NCI-H748 (cell line): ENCODE data around the gene LRP1.

ENCODE experiments used
- DNase-seq: peaks from one replicate; lab custom pipeline; 2025; ENCODE audit not compliant: unreplicated experiment; lab: John Stamatoyannopoulos, UW

Gene LRP1

DNA sequence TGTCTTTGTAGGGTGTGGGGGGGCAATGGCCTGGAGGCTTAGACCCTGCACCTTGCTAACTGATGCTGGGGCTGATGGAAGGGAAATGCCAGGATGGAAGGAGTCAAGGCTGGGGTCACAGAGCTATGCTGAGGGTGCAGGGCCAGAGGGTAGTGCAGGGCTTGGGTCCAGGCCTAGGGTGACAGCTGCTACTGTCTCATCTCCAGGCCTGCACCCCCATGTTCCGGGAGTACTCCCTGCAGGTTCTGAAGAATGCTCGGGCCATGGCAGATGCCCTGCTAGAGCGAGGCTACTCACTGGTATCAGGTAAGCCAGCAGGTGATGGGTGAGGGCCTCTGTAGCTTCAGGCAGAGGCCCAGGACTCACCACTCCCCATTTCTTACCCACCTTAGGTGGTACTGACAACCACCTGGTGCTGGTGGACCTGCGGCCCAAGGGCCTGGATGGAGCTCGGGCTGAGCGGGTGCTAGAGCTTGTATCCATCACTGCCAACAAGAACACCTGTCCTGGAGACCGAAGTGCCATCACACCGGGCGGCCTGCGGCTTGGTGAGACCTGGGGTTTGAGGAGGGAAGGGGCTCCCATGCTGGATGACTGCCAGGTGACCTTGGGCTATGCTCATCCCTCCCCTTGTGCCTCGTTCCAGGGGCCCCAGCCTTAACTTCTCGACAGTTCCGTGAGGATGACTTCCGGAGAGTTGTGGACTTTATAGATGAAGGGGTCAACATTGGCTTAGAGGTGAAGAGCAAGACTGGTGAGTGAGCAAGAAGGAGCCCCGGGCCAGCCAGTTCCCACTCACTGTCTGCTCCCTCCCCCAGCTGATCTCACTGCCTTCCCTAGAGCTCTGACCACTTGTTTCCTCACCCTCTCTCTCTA lies 105.3 kb downstream of the LRP1 start:
- DNase-seq = no peak

DNA sequence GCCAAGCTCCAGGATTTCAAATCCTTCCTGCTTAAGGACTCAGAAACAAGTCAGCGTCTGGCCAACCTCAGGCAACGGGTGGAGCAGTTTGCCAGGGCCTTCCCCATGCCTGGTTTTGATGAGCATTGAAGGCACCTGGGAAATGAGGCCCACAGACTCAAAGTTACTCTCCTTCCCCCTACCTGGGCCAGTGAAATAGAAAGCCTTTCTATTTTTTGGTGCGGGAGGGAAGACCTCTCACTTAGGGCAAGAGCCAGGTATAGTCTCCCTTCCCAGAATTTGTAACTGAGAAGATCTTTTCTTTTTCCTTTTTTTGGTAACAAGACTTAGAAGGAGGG lies 105.9 kb downstream of the LRP1 start:
- DNase-seq = no peak

DNA sequence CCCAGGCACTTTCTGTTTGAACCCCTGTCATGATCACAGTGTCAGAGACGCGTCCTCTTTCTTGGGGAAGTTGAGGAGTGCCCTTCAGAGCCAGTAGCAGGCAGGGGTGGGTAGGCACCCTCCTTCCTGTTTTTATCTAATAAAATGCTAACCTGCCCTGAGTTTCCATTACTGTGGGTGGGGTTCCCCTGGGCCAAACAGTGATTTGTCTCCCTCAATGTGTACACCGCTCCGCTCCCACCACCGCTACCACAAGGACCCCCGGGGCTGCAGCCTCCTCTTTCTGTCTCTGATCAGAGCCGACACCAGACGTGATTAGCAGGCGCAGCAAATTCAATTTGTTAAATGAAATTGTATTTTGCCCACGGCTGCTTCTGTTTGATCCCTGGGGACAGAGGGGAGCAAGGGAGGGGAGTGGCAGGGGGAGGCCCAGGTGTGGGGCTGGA lies 106.3 kb downstream of the LRP1 start:
- DNase-seq = no peak

DNA sequence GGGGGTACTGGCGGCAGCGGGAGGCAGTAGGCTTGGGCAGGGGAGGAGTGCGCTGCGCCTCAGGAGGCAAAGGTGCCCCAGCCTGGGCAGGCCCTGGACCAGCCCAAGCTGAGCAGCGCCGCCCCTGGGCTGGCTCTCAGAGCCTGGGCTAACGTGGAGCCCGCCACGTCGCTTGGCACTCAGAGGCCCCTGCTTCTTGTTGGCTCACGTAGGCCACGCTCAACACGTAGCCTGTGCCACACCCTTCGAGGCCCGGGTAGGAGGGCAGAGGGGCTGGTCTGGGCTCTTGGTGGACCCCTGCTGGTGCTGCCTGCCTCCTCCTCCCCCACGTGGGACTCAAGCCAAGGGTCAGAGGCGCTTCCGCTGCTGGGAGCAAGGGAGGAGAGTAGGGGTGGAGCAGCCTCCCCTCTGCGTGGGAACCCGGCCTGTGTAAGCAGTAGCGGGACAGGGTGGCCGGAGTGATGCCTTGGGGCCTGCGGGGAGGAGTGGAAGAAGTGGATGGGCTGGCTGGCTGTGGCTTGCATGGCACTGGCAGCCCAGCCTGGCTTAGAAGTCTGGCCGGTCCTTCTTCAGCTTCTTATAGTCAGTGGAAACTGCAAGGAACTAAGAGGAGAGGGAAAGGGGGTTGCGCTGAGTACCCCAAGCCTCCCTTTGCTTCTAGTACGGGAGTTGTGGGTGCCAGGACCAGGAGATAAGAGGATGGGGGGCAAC lies 106.9 kb downstream of the LRP1 start:
- DNase-seq = peak; percentile 94

DNA sequence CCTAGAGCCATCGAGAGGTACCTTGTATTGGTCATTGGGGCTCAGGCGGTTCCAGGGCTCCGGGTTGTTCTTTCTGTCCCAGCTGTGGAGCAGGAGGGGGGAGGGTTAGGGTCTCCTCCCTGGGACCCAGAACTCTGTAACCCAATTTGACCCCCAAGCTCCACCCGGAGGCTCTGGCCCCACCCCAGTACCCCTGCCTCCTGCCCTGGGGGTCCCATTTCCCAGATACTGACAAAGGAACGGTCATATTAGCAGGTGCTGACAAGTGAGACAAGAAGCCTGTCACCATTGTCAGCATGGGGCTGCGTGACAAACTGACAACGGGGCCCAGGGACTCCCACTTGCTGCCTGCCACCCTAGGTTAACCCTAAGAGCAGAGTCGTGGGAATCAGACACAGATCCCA lies 107.4 kb downstream of the LRP1 start:
- no peak for DNase-seq

DNA sequence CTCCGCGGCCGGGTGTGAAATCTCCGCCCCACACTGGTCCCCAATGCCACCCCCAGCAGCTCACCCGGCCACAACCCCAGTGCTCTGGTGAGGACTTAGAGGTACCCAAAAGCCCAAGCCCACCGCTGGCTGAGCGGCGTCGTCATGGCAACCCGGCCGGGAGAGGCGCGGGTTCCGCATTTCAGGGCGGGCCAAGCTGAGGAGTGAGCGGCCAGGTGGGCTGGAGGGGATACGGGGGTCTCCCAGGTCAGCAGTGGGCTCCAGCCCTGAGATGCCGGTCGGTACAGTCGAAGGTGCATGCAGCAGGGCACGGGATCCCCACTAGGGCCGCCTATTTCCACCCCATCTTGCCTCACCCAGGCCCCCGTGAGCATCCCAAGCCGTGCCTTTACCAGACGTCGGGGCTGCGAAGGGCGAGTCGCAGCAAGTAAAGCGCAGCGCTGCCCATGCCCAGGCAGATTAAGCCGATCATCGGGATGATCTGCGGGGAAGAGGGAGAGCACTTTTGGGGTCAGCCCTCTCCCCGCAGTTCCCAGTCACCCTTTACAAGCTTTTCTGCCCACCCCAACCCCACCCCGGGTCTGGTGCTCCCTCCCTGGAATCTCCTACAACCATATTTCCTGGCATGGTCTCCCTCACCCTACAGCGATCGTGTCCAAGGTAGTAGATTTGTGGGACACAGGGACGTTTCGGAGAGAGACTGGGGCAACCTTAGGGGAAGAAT lies 108.1 kb downstream of the LRP1 start:
- DNase-seq = peak; percentile 13

DNA sequence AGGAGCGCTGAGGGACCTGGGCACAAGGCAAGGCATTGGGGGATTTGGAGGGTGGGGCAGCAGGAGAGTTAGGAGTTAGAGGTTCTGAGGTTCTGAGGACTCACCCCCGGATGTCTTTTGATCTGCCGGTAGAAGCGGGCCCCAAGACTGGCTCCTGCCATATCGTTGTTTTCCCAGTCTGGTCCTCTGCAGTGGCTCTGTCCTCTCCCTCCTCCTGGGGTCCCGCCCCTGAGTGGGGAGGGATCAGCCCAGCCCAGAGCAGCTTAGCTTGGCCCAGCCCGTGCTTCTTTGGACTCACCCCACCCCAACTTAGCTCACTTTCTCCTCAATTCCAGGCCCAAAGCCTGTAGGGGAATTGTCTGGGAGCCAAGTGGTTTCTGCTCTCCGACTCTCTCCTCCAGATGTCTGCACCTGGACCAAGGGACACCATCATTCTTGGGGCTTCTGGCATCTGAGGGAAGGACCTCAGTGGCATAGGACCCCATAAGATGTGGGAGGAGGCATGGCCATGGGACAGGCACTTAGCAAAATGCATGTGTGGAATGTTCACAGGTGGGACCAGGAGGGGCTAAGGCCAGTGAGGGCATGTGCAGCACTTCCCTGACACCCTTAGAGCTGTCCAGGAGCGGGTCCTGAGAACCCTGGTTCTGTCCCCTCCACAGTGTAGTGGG lies 108.8 kb downstream of the LRP1 start:
- no peak for DNase-seq

DNA sequence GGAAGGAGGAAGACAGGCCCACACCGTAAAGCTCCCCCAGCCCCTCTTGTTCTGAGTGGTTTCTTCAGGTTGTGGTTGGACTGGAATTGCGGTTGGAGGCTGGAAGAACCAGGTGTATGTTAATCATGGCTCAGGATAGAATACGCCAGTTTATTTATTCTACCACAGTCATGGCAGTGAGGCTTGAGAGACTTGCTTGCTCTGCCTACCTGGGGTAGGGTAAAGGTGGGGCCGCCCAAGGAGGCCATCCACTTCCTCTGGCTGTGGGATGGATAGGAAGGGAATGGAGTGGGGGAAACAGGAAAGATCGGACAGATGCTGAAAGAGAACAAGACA lies 109.3 kb downstream of the LRP1 start:
- DNase-seq = peak; percentile 68

DNA sequence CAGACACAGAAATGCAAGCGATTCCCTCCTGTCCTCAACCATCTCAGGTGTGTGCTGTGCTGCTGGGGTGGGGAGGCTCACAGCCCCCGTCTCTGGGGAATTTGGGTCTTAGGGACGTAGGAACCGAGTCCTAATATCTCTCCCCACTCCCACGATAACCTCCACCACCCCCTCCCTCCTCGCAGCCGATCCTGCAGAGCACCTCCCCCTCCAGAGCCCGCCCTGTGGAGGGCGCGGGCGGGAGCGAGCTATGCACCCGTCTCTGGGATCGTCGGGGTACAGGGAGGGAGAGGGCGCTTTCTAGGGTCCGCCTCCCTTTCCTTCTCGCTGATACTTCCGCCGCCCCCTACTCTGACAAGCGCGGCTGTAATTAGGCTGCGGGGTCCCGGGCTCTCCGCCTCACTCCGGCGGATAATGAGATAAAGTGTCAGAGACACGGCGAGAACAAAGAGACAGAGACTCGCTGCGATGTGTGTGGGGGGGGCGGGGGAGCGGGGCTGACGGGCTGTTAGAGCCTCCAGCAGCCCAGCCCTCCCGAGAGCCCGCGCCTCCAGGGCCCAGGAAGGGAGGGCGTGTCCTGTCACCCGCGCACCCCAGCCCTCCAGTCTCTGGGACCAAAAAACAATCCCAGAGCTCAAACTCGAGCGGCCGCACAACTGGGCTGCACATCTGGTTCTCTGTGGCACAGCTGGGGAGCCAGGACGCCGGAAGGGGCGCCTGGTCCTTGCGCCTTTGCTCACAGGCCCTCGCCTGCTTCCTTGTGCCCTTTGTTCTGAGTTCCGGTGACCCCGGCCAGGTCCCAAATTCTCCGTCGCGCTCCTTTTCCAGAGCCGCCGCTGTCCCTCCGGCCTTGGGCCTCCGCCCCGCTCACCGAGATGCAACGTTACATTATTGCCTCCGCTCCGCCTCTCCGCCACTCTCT lies 109.9 kb downstream of the LRP1 start:
- DNase-seq = peak; percentile 74

DNA sequence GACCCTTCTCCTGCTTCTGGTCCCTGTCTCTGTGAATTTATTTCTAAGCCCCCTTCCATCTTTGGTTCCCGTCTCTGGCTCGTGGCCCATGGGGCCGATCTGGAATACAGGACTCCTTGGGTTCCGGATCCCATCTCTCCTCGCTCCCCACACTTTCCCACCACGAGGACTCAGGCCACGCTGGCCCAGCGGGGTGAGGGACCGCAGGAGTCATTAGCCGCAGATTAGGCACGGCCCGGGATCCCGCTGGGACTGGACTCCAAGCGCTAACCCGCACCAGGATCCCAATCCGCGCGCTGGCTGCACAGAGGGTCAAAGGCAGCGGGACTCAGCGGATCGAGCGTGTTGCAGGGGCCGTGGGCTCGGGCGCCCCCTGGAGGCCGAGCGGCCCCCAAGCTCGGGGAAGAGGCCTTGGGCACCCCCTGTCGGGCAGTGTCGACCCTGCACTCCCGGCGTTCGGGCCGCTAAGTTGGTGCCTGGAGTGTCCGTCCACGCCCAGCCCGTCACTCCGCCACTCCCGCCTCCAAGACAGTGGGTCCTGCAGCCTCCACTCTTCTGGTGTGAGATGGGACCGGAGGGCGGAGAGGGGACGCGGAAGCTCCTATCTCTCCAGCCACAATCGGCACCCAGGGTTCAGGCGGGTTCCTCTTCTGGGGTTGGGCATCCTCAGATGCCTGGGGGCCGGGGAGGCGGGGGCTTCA lies 110.7 kb downstream of the LRP1 start:
- DNase-seq = peak; percentile 89

DNA sequence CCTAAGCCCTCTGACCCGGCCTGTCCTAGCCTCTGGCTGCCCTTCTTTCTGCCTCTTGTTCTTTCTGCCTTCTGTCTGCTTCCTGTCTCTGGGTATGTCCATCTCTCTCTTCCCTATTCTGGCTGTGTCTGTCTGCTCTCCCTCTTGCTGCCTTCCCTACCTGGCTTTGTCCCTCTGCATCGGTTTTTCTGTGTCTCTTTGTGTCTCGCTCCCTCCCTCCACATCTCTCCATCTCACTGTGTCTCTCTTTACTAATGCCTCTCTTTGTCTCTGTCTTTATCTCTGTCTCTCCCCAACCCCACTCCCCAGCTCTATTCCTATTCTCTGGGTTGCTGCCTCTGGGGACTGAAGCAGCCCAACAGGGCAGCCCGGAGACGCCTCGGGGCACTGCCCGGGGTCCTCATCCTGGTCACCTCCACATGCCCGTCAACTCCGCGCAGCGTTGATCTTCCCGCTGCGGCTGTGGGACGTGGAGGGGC lies 111.3 kb downstream of the LRP1 start:
- DNase-seq = peak; percentile 71

DNA sequence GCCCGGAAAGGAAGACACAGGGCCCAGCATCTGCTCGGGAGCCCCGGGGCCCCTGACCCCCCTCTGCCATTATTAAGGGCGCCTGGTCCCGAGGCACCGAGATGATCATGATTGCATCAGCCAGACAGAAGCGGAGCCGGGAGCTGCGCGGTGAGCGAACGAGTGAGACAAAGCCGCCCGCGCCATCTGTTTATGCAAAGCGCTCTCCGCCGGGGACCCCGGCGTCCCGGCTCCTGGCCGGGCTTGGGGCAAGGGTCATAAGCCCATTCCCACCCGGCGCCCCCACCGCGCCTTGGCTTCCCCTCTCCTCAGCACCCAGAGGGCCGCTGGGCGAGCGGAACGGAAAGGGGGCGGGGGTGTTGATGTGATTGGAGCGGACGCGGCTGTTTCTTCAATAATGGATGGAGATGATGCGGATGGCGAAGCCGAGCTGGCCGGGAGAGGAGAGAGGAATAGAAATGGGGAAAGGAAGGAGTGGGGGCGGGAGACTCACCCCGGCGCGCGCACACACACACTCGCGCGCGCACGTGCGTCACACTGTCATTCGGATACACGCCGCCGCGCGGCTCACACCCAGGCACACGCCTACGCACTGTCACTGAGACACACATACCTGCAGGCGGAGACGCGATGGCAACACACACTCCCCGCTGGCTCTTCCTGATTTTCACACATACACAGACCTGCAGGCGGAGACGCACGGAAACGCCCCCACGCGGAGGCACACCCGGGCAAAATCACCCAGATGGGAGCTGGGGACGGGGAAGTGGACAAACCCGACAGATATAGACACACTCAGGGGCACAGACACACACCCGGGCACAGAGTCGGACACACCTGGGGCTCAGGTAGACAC lies 112.0 kb downstream of the LRP1 start:
- peak; percentile 89 for DNase-seq

DNA sequence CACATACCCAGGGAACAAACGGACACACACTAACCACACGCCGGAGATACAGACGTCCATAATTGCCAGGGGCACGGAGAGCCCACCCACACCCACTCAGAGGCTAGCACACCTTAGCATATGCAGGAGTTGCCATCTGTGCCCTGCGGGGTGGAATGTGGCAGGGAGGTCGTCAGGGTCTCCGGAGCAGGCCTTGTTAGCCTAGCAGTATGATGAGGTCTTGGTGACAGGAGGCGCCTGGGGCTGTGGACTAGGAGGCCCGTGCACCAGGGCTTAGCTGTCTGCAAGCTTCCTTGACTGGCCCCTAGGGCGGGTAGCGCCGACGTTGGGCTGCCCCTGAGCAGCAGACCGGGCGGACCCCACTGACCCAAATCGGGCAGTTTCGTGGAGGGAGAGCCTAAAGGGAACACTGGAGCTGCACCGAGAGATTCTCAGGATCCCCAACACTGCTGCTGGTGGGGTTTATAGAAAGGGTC lies 112.7 kb downstream of the LRP1 start:
- peak; percentile 64 for DNase-seq

DNA sequence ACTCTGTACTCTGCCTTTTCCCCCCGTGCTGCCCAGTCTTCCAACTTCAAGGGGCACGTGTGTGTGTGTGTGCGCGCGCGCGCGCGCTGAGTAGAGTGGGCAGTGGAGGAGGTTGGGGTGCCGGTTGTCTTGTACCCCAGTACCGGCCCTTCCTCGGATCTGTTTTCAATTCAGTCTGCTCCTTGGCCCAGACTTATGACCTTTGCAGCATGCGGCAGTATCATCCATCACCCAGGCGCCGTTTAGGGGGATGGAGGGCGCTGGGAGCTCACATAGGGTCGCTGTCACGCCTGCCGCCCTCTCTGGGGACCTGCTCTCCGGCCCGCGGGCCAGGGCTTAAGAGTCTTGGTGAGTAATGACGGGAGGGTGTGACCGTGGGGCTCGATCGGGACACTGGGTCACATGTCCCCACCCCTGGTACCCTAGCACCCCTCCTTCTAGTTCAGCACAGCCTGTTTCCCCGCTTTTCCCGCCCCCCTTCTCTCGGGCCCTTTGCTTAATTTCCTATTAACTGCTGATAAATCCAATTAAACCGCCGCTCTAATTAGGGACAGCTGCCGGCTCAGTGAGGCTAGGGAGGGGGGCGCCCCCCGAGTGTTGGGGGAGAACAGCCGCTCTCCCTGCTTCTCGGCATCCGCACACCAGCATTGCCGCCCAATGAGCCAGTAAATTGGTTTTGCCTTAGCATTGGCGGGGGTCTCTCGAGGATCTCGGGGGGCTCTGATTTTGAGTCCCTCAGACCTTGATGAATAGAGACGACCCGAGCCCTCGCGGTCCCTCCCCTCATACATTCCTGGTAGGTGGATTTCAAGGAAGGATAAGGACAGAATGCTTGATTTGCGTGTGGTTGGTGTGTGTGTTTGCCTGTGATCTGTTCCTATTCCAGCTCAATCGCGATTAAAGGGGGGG lies 113.4 kb downstream of the LRP1 start:
- peak; percentile 29 for DNase-seq

DNA sequence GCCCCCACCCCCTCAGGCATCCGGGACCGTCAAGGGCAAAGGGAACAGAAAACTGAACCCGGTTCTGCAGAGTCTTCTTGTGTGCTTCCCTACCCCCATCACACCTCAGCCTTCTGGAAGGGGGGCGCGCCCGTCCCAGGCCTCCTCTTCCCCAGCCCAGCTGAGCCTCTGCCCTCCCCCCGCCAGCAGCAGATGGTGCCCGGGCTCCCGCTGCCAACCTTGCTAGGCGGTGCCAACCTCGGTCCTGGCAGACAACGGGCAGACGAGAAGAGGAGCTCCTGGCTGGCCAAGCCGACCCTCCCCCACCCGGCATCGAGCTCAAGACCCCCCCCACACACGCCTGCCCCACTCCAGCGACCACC lies 114.0 kb downstream of the LRP1 start:
- DNase-seq = peak; percentile 75

DNA sequence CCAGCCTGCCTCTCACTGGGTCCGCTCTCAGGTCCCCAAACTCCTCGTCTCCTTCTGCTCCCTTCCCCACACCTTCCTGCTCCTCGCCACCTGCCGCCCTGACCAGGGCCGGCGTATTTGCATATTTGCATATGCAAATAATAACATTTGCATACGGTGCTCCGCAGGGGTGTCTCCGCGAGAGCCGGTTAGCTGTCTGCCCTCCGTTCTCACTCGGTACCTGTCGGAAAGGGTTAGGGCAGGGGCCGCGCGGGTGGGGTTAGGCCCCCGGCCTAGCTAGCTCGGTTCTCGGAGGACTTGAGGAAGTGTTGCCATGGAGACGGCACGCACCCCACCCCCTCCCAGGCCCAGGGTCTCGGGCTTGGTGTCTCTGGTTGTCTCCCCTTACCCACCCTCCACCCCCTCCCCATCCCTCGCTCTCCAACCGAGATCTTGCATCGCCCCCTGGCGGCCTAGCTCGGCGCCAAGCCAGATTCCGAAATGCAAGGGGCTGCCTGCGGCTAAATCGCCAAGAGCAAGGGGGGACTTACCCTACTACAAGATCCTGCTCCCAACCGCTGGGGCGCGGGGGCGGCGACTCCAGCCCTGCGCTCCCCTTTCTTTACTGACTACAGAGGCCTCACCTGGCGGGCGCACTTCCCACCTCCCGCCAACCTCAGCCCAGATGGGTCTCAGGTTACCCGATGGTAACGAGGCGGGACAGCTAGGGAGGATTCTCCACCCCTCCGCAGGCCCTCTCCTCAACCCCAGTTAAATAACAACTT lies 114.6 kb downstream of the LRP1 start:
- DNase-seq = peak; percentile 96
